MCF 10A (cell line): ENCODE data around the gene SLIT3. TPM values are rescaled to one million over a fixed set of nuclear protein-coding genes. Genes with fewer than 3 reads are reported as not detected.

ENCODE experiments used
- BruUV-seq: library from RNA; stranded (reverse); fragments of 400-500 nt; replicated peaks from 2 replicates; lab custom pipeline; 2021; lab: Mats Ljungman, UMichigan
- CTCF ChIA-PET: fragments of 300-600 bp; sonication (Branson Sonifier 250); formaldehyde crosslinking; extraction: SDS; loops from one replicate; lab custom pipeline; 2021; ENCODE audit warnings: antibody characterized with exemption, inconsistent platforms; lab: Yijun Ruan, JAX
- POLR2A ChIA-PET: fragments of 300-600, 350-650 bp; sonication (Branson Sonifier 250); formaldehyde crosslinking; extraction: SDS; loops from one replicate; lab custom pipeline; 2020; ENCODE audit warnings: antibody characterized with exemption, inconsistent platforms; lab: Yijun Ruan, JAX
- DNase-seq: peaks from one replicate; pipeline ENCODE4 v3.0.0-alpha.2; 2018; ENCODE audit not compliant: unreplicated experiment
- H3K27ac Mint-ChIP-seq: one replicate; pipeline ENCODE4 v1.8.0; 2022; ENCODE audit warnings: mild to moderate bottlenecking, low read depth, mixed read lengths; ENCODE audit not compliant: unreplicated experiment
- H3K27me3 Mint-ChIP-seq: one replicate; pipeline ENCODE4 v1.8.0; 2022; ENCODE audit warnings: mixed read lengths; ENCODE audit not compliant: insufficient read depth, unreplicated experiment
- H3K36me3 Mint-ChIP-seq: one replicate; pipeline ENCODE4 v1.8.0; 2022; ENCODE audit warnings: mild to moderate bottlenecking, moderate library complexity, mixed read lengths; ENCODE audit not compliant: insufficient read depth, unreplicated experiment
- H3K4me1 Mint-ChIP-seq: one replicate; pipeline ENCODE4 v1.8.0; 2022; ENCODE audit warnings: mixed read lengths; ENCODE audit not compliant: insufficient read depth, unreplicated experiment
- H3K4me3 Mint-ChIP-seq: one replicate; pipeline ENCODE4 v1.8.0; 2022; ENCODE audit warnings: mild to moderate bottlenecking, moderate library complexity, mixed read lengths; ENCODE audit not compliant: unreplicated experiment
- H3K9me3 Mint-ChIP-seq: one replicate; pipeline ENCODE4 v1.8.0; 2022; ENCODE audit warnings: mixed read lengths; ENCODE audit not compliant: unreplicated experiment
- CTCF ChIP-seq: fragments of 200-600 bp; IDR thresholded peaks from one replicate; pipeline ENCODE4 v1.8.0; 2022; ENCODE audit warnings: antibody characterized with exemption, mild to moderate bottlenecking; ENCODE audit not compliant: unreplicated experiment
- intact Hi-C: fragments of 100-400 bp; cut with micrococcal nuclease; formaldehyde crosslinking; loops from 2 replicates; pipeline ENCODE4 v1.14.1; 2022
- total RNA-seq: library from RNA; stranded (reverse); gene quantifications from 2 replicates; pipeline ENCODE4 v1.2.3, GENCODE V29; 2022

Gene SLIT3
- total RNA-seq, 1 experiment from 2014 or later: 0.89 TPM

- ChIA-PET POLR2A (interaction anchor here (0.6 kb wide), 1 partner anchor 531 kb away, joined by 3 read pairs; no protein-coding TSS in a partner anchor), CTCF (interaction anchor here (0.8 to 1.0 kb wide), 2 partner anchors 73 to 254 kb away, joined by 4 to 5 read pairs; no protein-coding TSS in a partner anchor)
- Mint-ChIP-seq H3K27me3 (no peaks in the 10 kb centered on the region), H3K27ac (no peak overlapping the region), H3K36me3 (no peaks in the 10 kb centered on the region), H3K4me3 (no peak overlapping the region), H3K9me3 (peaks cover 10% of the 10 kb centered on the region), H3K4me1 (no peaks in the 10 kb centered on the region)
- intact Hi-C loops: no loop called here
- BruUV-seq: no TSS peak
- no peak for DNase-seq
- TF ChIP-seq CTCF: no peak
Observed at GRCh38 chr5:169229342-169229892, 71.5 kb downstream of the SLIT3 start.

DNA sequence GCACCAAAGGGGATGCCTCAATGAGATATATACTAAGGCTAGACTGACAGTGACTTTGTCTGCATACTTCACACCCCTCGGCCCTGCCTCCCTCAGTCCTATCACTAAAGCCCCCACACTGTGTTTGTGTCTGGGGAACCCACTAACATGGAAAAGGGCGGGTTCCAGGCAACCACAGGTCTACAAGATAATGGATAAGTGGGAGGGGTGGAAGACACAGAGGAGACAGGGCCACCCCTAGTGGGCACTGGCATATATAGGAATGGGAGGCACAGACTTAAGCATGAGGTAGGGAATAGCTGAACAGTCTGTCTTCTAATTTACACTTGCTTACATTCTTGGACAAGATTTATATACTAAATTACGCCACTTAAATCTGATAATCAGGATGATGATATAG, 74.0 kb downstream of the SLIT3 start:
- no peak for TF ChIP-seq CTCF
- DNase-seq: no peak
- Mint-ChIP-seq H3K27ac (no peak overlapping the region), H3K4me1 (no peaks in the 10 kb centered on the region), H3K4me3 (no peak overlapping the region), H3K36me3 (no peaks in the 10 kb centered on the region), H3K9me3 (peaks cover 10% of the 10 kb centered on the region), H3K27me3 (no peaks in the 10 kb centered on the region)
- CTCF ChIA-PET: no interaction called here
- intact Hi-C loops: no loop called here
- BruUV-seq: no TSS peak
- POLR2A ChIA-PET: no interaction called here

- H3K4me3 Mint-ChIP-seq: no peak overlapping the region
Observed at GRCh38 chr5:169225830-169226356, 75.0 kb downstream of the SLIT3 start.

More at GRCh38 chr5:169225830-169226356, 75.0 kb downstream of the SLIT3 start:
- intact Hi-C loops: no loop called here
- CTCF ChIA-PET: interaction anchor here (1.0 to 1.1 kb wide), 2 partner anchors 39 to 238 kb away, joined by 4 read pairs; no protein-coding TSS in a partner anchor
- H3K27ac Mint-ChIP-seq: no peak overlapping the region
- no TSS peak for BruUV-seq
- POLR2A ChIA-PET: no interaction called here
- DNase-seq: no peak
- no peaks in the 10 kb centered on the region for H3K4me1 Mint-ChIP-seq
- no peaks in the 10 kb centered on the region for H3K27me3 Mint-ChIP-seq
- no peak for TF ChIP-seq CTCF
- H3K36me3 Mint-ChIP-seq: no peaks in the 10 kb centered on the region
- peaks cover 10% of the 10 kb centered on the region for H3K9me3 Mint-ChIP-seq
